ENCODE data around the gene OTULIN.

DNA sequence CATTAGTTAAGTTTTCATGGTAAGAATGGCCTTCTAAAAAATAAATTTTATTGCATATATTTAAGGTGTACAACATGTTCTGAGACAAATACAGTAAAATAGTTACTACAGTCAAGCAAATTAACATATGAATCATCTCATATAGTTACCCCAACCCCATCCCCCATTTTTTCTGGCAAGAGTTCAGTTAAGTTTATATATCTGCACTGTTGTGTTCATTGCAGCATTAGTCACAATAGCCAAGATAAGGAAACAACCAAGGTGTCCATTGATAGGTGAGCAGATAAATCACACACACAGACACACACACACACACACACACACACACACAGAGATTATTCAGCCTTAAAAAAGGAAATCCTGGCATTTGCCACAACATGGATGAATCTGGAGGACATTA lies 37.2 kb upstream of the OTULIN start:
- TF ChIP-seq EZH2 (IDR thresholded peaks at IDR 0.05; ENCODE audit: low read length) = no peak
- TF ChIP-seq, protein P1, sequence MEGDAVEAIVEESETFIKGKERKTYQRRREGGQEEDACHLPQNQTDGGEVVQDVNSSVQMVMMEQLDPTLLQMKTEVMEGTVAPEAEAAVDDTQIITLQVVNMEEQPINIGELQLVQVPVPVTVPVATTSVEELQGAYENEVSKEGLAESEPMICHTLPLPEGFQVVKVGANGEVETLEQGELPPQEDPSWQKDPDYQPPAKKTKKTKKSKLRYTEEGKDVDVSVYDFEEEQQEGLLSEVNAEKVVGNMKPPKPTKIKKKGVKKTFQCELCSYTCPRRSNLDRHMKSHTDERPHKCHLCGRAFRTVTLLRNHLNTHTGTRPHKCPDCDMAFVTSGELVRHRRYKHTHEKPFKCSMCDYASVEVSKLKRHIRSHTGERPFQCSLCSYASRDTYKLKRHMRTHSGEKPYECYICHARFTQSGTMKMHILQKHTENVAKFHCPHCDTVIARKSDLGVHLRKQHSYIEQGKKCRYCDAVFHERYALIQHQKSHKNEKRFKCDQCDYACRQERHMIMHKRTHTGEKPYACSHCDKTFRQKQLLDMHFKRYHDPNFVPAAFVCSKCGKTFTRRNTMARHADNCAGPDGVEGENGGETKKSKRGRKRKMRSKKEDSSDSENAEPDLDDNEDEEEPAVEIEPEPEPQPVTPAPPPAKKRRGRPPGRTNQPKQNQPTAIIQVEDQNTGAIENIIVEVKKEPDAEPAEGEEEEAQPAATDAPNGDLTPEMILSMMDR (optimal IDR thresholded peaks at IDR 0.05 in 1 of 3, IDR thresholded peaks at IDR 0.05 in 1 of 3, conservative IDR thresholded peaks at IDR 0.05 in 1 of 3; ENCODE audit: extremely low read depth in 1 of 3, insufficient read depth in 2 of 3, low read length in 3 of 3) = no peak
